Skeletal muscle satellite cell (primary cell): ENCODE data around the gene GGT5.
"Not testable (repeated sequence)": the region's sequence is repeated elsewhere in the genome, so short reads cannot be mapped to it uniquely, and the experiment has no call there.

Source experiments
- H3K27me3 ChIP-seq: 2 replicates; pipeline ENCODE4 v1.7.0; 2013; ENCODE audit warnings: low read length; ENCODE audit not compliant: control insufficient read depth, insufficient read depth
- H3K36me3 ChIP-seq: 2 replicates; pipeline ENCODE4 v1.7.0; 2013; ENCODE audit warnings: mild to moderate bottlenecking, control low read depth, low read length; ENCODE audit not compliant: insufficient read depth
- H3K4me1 ChIP-seq: 2 replicates; pipeline ENCODE4 v1.7.0; 2013; ENCODE audit warnings: low read length; ENCODE audit not compliant: control insufficient read depth, insufficient read depth
- H3K4me2 ChIP-seq: 2 replicates; pipeline ENCODE4 v1.7.0; 2013; ENCODE audit warnings: mild to moderate bottlenecking, low read length
- H3K4me3 ChIP-seq: 2 replicates; pipeline ENCODE4 v1.7.0; 2013; ENCODE audit warnings: low read length
- H3K9ac ChIP-seq: 2 replicates; pipeline ENCODE4 v1.7.0; 2013; ENCODE audit warnings: mild to moderate bottlenecking, low read depth, low read length, moderate library complexity
- H3K9me3 ChIP-seq: replicated peaks from 2 replicates; pipeline ENCODE4 v1.7.0; 2013; ENCODE audit warnings: mild to moderate bottlenecking, control low read depth, low read length

Gene GGT5

GRCh38 chr22:24209687-24210086 lies 35.2 kb downstream of the GGT5 start:
- Histone ChIP-seq H3K36me3 (no peaks in the 10 kb centered on the region), H3K27me3 (no peaks in the 10 kb centered on the region), H3K4me1 (peaks cover 58% of the 10 kb centered on the region)

GRCh38 chr22:24209016-24209415 lies 35.9 kb downstream of the GGT5 start:
- Histone ChIP-seq H3K9ac (peak overlapping the region; percentile 84), H3K4me1 (peaks cover 53% of the 10 kb centered on the region), H3K27me3 (no peaks in the 10 kb centered on the region), H3K4me2 (no peak overlapping the region), H3K9me3 (no peaks in the 10 kb centered on the region), H3K36me3 (no peaks in the 10 kb centered on the region), H3K4me3 (no peak overlapping the region)

More at GRCh38 chr22:24209687-24210086, 35.2 kb downstream of the GGT5 start:
- H3K4me3 ChIP-seq: no peak overlapping the region
- H3K9ac ChIP-seq: no peak overlapping the region
- no peaks in the 10 kb centered on the region for H3K9me3 ChIP-seq
- no peak overlapping the region for H3K4me2 ChIP-seq

- no peaks in the 10 kb centered on the region for H3K9me3 ChIP-seq
- no peaks in the 10 kb centered on the region for H3K27me3 ChIP-seq
- peak overlapping the region; percentile 68 for H3K4me2 ChIP-seq
- peak overlapping the region; percentile 88 for H3K9ac ChIP-seq
- peaks cover 53% of the 10 kb centered on the region for H3K4me1 ChIP-seq
- H3K4me3 ChIP-seq: peak overlapping the region; percentile 36
- H3K36me3 ChIP-seq: no peaks in the 10 kb centered on the region
These were observed 36.7 kb downstream of the GGT5 start for GRCh38 chr22:24208012-24208749.

- peak overlapping the region; percentile 88 for H3K9ac ChIP-seq
- peak overlapping the region; percentile 36 for H3K4me3 ChIP-seq
- H3K36me3 ChIP-seq: no peaks in the 10 kb centered on the region
These were observed 37.4 kb downstream of the GGT5 start for GRCh38 chr22:24207264-24208011.

GRCh38 chr22:24206460-24207263 lies 38.2 kb downstream of the GGT5 start:
- not testable (repeated sequence) for H3K36me3 ChIP-seq, H3K27me3 ChIP-seq, H3K4me3 ChIP-seq, H3K9me3 ChIP-seq
- peak overlapping the region; percentile 88 for H3K9ac ChIP-seq
- H3K4me2 ChIP-seq: peak overlapping the region; percentile 66
- peaks cover 61% of the 10 kb centered on the region for H3K4me1 ChIP-seq

More at GRCh38 chr22:24207264-24208011, 37.4 kb downstream of the GGT5 start:
- Histone ChIP-seq H3K4me1 (peaks cover 53% of the 10 kb centered on the region), H3K27me3 (no peaks in the 10 kb centered on the region), H3K4me2 (peak overlapping the region; percentile 66), H3K9me3 (no peaks in the 10 kb centered on the region)

- no peak overlapping the region for H3K4me3 ChIP-seq
- no peaks in the 10 kb centered on the region for H3K27me3 ChIP-seq
- peak overlapping the region; percentile 32 for H3K9ac ChIP-seq
- no peaks in the 10 kb centered on the region for H3K9me3 ChIP-seq
- H3K4me1 ChIP-seq: peaks cover 67% of the 10 kb centered on the region
- H3K36me3 ChIP-seq: no peaks in the 10 kb centered on the region
- no peak overlapping the region for H3K4me2 ChIP-seq
These were observed 39.3 kb downstream of the GGT5 start for GRCh38 chr22:24205438-24206195.

GRCh38 chr22:24203856-24204255 lies 41.0 kb downstream of the GGT5 start:
- H3K9me3 ChIP-seq, H3K4me2 ChIP-seq, H3K36me3 ChIP-seq, H3K9ac ChIP-seq, H3K27me3 ChIP-seq, H3K4me3 ChIP-seq: not testable (repeated sequence)
- peaks cover 58% of the 10 kb centered on the region for H3K4me1 ChIP-seq

GRCh38 chr22:24201681-24202614 lies 42.9 kb downstream of the GGT5 start:
- Histone ChIP-seq H3K36me3 (no peaks in the 10 kb centered on the region), H3K9me3 (no peaks in the 10 kb centered on the region), H3K27me3 (no peaks in the 10 kb centered on the region), H3K4me1 (peaks cover 54% of the 10 kb centered on the region), H3K9ac (no peak overlapping the region), H3K4me3 (no peak overlapping the region), H3K4me2 (no peak overlapping the region)

GRCh38 chr22:24200619-24201212 lies 44.2 kb downstream of the GGT5 start:
- Histone ChIP-seq H3K9me3 (no peaks in the 10 kb centered on the region), H3K4me3 (no peak overlapping the region), H3K4me2 (peak overlapping the region; percentile 4), H3K36me3 (no peaks in the 10 kb centered on the region), H3K27me3 (no peaks in the 10 kb centered on the region), H3K4me1 (peaks cover 44% of the 10 kb centered on the region), H3K9ac (no peak overlapping the region)

- no peak overlapping the region for H3K4me3 ChIP-seq
- H3K9me3 ChIP-seq: no peaks in the 10 kb centered on the region
- H3K27me3 ChIP-seq: no peaks in the 10 kb centered on the region
- no peak overlapping the region for H3K9ac ChIP-seq
- no peaks in the 10 kb centered on the region for H3K36me3 ChIP-seq
- peaks cover 35% of the 10 kb centered on the region for H3K4me1 ChIP-seq
- no peak overlapping the region for H3K4me2 ChIP-seq
These were observed 46.2 kb downstream of the GGT5 start for GRCh38 chr22:24198682-24199052.
